Measurements from ENCODE around the gene UROS. TPM values are rescaled to one million over a fixed set of nuclear protein-coding genes. Genes with fewer than 3 reads are reported as not detected.

Gene UROS
- polyA plus RNA-seq, 1 of the 3 experiments (the other 2 are of a cell fraction) = 49.2 TPM

- no peaks in the 10 kb centered on the region for H3K9me3 ChIP-seq
- H3K27ac ChIP-seq (ENCODE audit: low read depth in 2 of 2, low read length in 1 of 2) = no peak overlapping the region
- TF ChIP-seq NFIC (IDR thresholded peaks at IDR 0.05; ENCODE audit: borderline replicate concordance) (no peak), RCOR1 (IDR thresholded peaks at IDR 0.05; ENCODE audit: low read length) (no peak), RFX5 (IDR thresholded peaks at IDR 0.05; ENCODE audit: low read length) (no peak), PBX3 (IDR thresholded peaks at IDR 0.05) (no peak), RXRA (IDR thresholded peaks at IDR 0.05; ENCODE audit: borderline replicate concordance, low read depth) (no peak), TEAD4 (IDR thresholded peaks at IDR 0.05; ENCODE audit: borderline replicate concordance, insufficient read depth) (no peak), FOXM1 (IDR thresholded peaks at IDR 0.05; ENCODE audit: low read depth) (no peak), EZH2phosphoT487 (IDR thresholded peaks at IDR 0.05; ENCODE audit: borderline replicate concordance, low read depth) (no peak), TAF1 (IDR thresholded peaks at IDR 0.05; ENCODE audit: borderline replicate concordance, low read depth, low read length) (no peak), USF2 (IDR thresholded peaks at IDR 0.05; ENCODE audit: borderline replicate concordance, low read depth, low read length) (no peak), SIN3A (IDR thresholded peaks at IDR 0.05; ENCODE audit: borderline replicate concordance, low read depth, low read length) (no peak), POLR2AphosphoS5 (IDR thresholded peaks at IDR 0.05; ENCODE audit: low read depth, low read length) (no peak), FOSL2 (IDR thresholded peaks at IDR 0.05; ENCODE audit: borderline replicate concordance, low read depth) (no peak), GATA2 (CRISPR knock-in tag; IDR thresholded peaks at IDR 0.05) (no peak), MXI1 (IDR thresholded peaks at IDR 0.05; ENCODE audit: low read depth, low read length) (no peak), FOXJ3 (CRISPR knock-in tag; IDR thresholded peaks at IDR 0.05) (no peak), ZBTB33 (IDR thresholded peaks at IDR 0.05; ENCODE audit: borderline replicate concordance, low read depth) (no peak), JUND (IDR thresholded peaks at IDR 0.05) (no peak), SMC3 (IDR thresholded peaks at IDR 0.05; ENCODE audit: low read depth, low read length) (no peak), GABPA (IDR thresholded peaks at IDR 0.05; ENCODE audit: low read depth) (no peak)
- no peaks in the 10 kb centered on the region for H3F3A ChIP-seq (replicated peaks; ENCODE audit: insufficient read depth)
- no peak overlapping the region for H2AFZ ChIP-seq (ENCODE audit: low read depth)
- no peak for DNase-seq
- 56% methylated on average over 5 of the region's 5 CpGs for WGBS (ENCODE audit: low lambda C conversion rate)
- H3K9ac ChIP-seq = no peak overlapping the region
- H3K4me3 ChIP-seq (ENCODE audit: low read depth in 2 of 2, low read length in 1 of 2) = no peak overlapping the region
- no peaks in the 10 kb centered on the region for H3K36me3 ChIP-seq (replicated peaks in 1 of 2; ENCODE audit: control insufficient read depth in 1 of 2, insufficient read depth in 2 of 2, low read length in 1 of 2)
- no peak overlapping the region for H3K4me2 ChIP-seq
- no peaks in the 10 kb centered on the region for H3K79me2 ChIP-seq (ENCODE audit: insufficient read depth)
- H3K4me1 ChIP-seq (ENCODE audit: control insufficient read depth in 1 of 2, insufficient read depth in 2 of 2, low read depth in 1 of 2, low read length in 1 of 2) = no peaks in the 10 kb centered on the region
- H4K20me1 ChIP-seq (ENCODE audit: insufficient read depth) = no peaks in the 10 kb centered on the region
- H3K27me3 ChIP-seq (ENCODE audit: insufficient read depth) = no peaks in the 10 kb centered on the region
- ChIA-PET CTCF (no interaction called here), POLR2A (no interaction called here)
- no peaks in the 10 kb centered on the region for H3K9me2 ChIP-seq
Observed at GRCh38 chr10:125778556-125778955, 44.5 kb downstream of the UROS start.
